Measurements from ENCODE around the gene ATP1A4.

DNA sequence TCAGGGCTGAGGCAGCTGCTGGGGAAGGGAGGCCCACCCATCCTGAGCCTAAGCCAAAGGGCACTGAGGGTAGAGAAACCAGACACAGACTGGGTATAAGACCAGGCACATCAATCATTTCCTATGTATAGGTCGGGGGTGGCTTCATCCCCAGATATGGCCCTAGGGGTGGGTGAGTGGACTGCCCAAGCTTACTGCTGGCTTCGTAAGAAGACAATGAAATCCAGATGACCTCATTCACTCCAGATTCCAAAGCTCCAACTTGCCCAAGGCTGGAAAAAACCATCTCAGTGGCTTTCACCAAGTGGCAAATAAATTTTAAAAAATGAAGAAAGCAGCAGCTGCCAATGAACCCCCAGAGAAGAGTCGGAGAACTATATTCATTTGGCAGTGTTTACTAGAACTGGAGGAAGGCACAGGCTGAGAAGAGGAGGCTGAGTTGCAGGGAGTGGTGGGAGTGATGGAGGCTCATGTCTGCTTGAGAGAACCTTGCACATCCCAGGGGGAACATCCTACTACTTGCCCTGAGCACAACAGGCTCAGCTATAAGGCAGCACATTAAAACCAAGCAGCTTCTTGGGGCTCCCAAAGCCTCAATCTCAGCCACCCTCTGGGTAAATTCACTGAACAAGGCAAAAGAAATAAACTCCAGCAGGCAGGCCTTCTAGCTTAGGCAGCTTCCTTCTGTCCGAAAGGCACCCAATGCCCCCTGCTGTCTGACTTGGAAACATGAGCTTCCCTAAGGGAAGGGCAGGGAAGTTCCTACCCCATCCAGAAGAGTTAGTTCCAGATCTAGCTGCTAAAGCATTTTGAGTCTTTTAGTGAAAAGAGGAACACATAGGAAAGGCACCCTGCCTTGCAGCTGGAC, 67.9 kb downstream of the ATP1A4 start:
- TF ChIP-seq POLR2AphosphoS5 (IDR thresholded peaks at IDR 0.05; ENCODE audit: low read depth, low read length) (no peak), REST (IDR thresholded peaks at IDR 0.05; ENCODE audit: insufficient read depth in 1 of 2, low read depth in 2 of 2, low read length in 1 of 2) (no peak), TCF7L2 (IDR thresholded peaks at IDR 0.05; ENCODE audit: low read depth, low read length) (no peak), SIN3A (IDR thresholded peaks at IDR 0.05; ENCODE audit: borderline replicate concordance, insufficient read depth, low read depth, low read length) (no peak)
- TF ChIP-seq, protein P1, sequence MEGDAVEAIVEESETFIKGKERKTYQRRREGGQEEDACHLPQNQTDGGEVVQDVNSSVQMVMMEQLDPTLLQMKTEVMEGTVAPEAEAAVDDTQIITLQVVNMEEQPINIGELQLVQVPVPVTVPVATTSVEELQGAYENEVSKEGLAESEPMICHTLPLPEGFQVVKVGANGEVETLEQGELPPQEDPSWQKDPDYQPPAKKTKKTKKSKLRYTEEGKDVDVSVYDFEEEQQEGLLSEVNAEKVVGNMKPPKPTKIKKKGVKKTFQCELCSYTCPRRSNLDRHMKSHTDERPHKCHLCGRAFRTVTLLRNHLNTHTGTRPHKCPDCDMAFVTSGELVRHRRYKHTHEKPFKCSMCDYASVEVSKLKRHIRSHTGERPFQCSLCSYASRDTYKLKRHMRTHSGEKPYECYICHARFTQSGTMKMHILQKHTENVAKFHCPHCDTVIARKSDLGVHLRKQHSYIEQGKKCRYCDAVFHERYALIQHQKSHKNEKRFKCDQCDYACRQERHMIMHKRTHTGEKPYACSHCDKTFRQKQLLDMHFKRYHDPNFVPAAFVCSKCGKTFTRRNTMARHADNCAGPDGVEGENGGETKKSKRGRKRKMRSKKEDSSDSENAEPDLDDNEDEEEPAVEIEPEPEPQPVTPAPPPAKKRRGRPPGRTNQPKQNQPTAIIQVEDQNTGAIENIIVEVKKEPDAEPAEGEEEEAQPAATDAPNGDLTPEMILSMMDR (IDR thresholded peaks at IDR 0.05): peak; percentile 68

Data from Panc1 (cell line).